ENCODE results near the gene FOXP1.
A peak's percentile ranks its signal among the peaks of the same experiment; 100 is the strongest.

The FOXP1 gene

GRCh38 chr3:71217640-71218222 is 365.8 kb downstream of the FOXP1 start:
- H3K27ac ChIP-seq = no peak overlapping the region
- TF ChIP-seq CTCF (conservative IDR thresholded peaks at IDR 0.05) = no peak

- no peak overlapping the region for H3K27ac ChIP-seq
- TF ChIP-seq CTCF (conservative IDR thresholded peaks at IDR 0.05) = no peak
Measured at GRCh38 chr3:71215351-71215750, 368.2 kb downstream of the FOXP1 start.

- no peak for TF ChIP-seq CTCF (conservative IDR thresholded peaks at IDR 0.05)
- no peak overlapping the region for H3K27ac ChIP-seq
Measured at GRCh38 chr3:71214797-71215196, 368.7 kb downstream of the FOXP1 start.

GRCh38 chr3:71214016-71214415 is 369.5 kb downstream of the FOXP1 start:
- TF ChIP-seq CTCF (conservative IDR thresholded peaks at IDR 0.05) = no peak
- H3K27ac ChIP-seq = no peak overlapping the region

- no peak overlapping the region; the same call in 1 of the 2 replicates for H3K27ac ChIP-seq
- no peak for TF ChIP-seq CTCF (conservative IDR thresholded peaks at IDR 0.05)
Measured at GRCh38 chr3:71211083-71211482, 372.4 kb downstream of the FOXP1 start.

- no peak for TF ChIP-seq CTCF (conservative IDR thresholded peaks at IDR 0.05)
- H3K27ac ChIP-seq = peak overlapping the region; percentile 79
Measured at GRCh38 chr3:71210257-71211007, 373.1 kb downstream of the FOXP1 start.

- H3K27ac ChIP-seq = peak overlapping the region; percentile 79
- TF ChIP-seq CTCF (conservative IDR thresholded peaks at IDR 0.05) = no peak
Measured at GRCh38 chr3:71208211-71209095, 375.1 kb downstream of the FOXP1 start.

Measured in VCaP (cell line).